NCI-H2171 (cell line): ENCODE measurements around the gene TRAPPC8.
A peak's percentile ranks its signal among the peaks of the same experiment; 100 is the strongest.
"Not testable (repeated sequence)": the region's sequence is repeated elsewhere in the genome, so short reads cannot be mapped to it uniquely, and the experiment has no call there.

Experiments used
- DNase-seq: peaks from one replicate; lab custom pipeline; 2025; lab: John Stamatoyannopoulos, UW

TRAPPC8 gene

DNA sequence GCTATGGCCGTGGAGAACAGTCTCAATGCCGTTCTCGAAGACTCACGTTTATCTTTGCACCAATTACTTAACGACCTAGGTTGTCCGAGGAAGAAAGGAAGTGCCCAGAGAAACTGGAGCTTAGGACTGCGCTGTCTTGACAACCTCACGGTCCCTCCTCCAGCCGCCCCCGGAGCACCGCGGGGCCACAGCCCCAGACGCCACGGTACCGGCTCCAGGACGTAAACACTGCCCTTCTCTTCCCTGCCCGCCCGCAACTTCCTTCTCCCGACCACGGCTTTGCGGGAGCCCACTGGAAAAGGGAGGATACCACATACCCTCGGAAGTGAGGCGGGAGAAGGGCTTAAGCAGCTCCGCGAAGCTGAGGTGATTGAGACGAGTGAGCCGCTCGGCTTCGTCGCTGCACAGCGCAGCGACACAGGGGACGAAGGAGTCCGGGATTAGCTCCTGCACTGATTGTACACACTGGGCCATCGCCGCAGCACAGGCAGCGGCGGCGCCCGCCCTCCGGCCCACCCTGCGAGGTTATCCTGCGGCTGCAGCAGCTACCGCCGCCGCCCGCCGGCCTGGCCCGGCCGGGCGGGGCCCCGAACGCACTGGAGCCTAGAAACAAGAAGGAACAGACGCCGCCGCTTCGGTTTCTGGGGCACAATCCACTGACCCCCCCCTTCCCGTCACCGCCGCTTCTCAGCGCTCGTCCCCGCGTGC, 483 bp downstream of the TRAPPC8 start:
- peak; percentile 24 for DNase-seq

DNA sequence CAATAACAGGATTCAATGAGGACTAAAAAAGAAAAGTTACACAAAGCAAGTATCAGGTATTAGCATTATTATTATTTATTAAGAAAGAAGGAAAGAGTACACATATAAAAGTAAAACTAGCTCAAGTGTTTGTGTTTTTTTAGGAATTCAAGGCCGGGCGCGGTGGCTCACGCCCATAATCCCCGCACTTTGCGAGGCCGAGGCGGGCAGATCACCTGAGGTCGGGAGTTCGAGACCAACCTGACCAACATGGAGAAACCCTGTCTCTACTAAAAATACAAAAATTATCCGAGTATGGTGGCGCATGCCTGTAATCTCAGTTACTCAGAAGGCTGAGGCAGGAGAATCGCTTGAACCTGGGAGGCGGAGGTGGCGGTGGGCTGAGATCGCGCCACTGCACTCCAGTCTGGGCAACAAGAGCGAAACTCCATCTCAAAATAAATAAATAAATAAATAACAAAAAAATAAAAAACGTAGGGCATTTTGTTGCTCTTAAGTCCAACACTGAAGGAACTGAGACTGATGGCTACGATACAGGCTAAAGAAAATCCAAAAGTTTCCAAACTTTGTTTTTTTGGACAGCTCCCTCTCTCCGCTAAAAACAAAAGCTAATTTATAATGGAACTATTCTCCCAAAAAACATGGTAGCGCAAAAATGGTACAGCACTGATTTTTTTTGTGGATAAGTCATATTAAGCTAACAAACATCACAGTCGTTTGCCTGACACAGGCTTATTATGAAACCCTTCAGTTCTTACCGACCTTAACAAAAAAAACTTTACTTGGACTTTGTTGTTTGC, 1.7 kb downstream of the TRAPPC8 start:
- no peak for DNase-seq

DNA sequence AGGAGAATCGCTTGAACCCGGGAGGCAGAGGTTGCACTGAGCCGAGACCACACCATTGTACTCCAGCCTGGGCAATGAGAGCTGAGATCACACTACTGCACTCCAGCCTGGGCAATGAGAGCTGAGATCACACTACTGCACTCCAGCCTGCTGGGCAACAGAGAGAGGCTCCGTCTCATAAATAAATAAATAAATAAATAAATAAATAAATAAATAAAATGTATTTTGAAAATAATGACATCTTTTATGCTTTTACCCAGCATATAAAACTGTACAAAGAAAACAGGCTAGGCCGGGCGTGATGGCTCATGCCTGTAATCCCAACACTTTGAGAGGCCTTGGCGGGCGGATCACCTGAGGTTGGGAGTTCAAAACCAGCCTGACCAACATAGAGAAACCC, 8.2 kb downstream of the TRAPPC8 start:
- not testable (repeated sequence) for DNase-seq

DNA sequence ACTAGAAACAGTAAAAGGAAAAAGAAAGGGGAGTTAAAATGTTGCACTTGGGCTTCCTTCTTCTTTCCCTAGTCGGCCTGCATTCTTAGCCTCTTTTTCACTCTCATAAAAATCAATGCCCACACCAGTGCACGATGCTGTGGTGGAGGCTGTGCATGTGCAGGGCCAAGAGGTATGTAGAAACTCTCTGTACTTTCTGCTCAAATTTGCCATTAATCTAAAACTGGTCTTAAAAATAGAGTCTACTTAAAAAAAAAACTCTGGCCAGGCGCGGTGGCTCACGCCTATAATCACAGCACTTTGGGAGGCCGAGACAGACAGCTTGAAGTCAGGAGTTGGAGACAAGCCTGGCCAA, 11.1 kb downstream of the TRAPPC8 start:
- DNase-seq, result no peak

DNA sequence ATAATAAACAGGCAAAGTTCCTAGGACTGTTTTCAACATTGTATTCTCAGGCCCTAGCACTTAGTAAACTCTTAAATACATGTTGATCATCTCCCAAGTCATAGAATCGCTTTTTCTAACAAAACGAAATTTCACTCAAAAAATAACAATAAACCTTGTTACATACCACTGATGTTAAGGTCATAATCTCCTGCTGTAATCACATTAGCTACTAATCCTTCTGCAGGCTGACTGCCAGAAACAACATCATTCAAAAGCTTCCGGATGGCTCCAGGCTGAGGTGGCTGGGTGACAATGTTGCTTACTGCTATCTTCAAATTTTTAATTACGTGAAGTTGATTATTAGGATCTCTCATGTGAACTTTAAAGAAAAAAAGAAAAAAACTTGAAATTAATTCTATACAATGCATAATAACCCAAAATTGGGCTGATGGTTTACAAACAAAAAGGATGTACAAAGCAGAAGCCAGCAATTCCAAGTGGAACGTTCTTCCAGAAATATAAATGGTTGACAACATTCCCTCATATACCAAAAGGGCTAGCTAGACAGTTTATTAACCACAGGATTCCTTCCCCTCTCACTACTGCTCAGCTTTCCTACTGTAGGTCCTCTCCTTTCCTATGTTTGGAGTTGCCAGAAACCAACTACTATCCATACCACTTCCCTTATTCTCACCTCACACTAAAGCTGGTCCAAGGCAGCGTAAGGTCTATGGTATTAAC, 11.6 kb downstream of the TRAPPC8 start:
- DNase-seq, result no peak

DNA sequence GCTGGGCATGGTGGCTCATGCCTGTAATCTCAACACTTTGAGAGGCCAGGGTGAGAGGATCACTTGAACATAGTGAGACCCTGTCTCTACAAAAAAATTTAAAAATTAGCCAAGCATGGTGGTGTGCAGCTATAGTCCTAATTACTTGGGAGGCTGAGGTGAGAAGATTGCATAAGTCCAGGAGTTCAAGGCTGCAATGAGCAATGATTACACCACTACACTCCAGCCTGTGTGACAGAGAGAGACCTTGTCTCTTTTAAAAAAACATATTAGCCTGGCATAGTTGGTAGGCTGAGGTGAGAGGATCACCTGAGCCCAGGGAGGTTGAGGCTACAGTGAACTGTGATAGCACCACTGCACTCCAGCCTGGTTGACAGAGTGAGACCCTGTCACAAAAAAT, 13.7 kb downstream of the TRAPPC8 start:
- no peak for DNase-seq

DNA sequence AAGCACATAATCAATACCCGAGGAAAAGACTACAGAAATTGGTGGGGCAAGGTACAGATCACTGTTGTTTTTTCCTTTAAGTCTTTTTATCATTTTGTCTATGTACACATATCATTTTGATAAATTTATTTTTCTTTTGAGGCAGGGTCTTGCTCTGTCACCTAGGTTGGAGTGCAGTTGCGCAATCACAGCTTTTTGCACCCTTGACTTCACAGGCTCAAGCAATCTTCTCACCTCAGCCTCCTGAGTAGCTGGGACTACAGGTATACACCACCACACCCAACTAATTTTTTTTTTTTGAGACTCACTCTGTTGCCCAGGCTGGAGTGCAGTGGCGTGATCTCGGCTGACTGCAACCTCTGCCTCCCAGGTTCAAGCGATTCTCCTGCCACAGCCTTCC, 15.9 kb downstream of the TRAPPC8 start:
- not testable (repeated sequence) for DNase-seq

DNA sequence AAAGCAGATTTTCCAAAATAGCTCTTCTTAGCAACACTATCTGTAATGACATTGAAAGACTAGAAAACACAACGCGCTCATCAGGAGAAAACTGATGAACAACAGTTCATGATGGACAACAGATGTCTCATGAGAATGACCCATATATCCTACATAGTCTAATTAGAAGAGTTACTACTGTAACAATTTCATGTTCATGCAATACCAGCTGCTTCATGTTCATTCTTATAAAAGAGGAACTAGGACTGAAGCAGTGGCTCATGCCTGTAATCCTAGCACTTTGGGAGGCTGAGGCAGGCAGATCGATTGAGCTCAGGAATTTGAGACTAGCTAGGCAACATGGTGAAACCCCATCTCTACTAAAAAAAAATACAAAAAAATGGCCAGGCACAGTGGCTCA, 22.7 kb downstream of the TRAPPC8 start:
- no peak for DNase-seq

DNA sequence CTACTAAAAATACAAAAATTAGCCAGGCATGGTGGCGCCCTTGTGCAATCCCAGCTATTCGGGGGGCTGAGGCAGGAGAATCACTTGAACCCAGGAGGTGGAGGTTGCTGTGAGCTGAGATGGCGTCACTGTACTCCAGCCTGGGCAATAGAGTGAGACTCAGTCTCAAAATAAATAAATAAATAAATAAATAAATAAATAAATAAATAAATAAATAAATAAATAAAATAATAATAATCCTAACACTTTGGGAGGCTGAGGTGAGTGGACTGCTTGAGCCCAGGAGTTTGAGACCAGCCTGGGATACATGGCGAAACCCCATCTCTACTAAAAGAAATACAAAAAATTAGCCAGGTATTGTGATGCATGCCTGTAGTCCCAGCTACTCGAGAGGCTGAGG, 23.6 kb downstream of the TRAPPC8 start:
- DNase-seq, result not testable (repeated sequence)

DNA sequence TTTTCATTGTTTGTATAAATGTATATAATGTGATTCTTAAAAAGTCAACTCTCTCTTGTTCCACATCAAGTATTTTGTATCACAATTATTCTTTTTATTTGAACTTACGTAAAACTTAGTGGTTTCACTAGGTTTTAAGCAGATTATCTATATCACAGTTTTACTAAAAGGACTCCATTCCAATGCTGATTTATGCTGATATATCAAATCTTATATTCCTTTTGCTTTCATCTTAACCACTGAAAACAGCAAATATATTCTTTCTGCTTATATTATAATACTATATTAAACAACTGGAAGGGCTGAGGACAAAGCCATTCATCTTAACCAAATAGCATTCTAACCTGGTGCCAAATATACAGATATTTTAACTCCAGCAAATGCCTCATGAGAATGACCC, 24.2 kb downstream of the TRAPPC8 start:
- DNase-seq, result no peak

DNA sequence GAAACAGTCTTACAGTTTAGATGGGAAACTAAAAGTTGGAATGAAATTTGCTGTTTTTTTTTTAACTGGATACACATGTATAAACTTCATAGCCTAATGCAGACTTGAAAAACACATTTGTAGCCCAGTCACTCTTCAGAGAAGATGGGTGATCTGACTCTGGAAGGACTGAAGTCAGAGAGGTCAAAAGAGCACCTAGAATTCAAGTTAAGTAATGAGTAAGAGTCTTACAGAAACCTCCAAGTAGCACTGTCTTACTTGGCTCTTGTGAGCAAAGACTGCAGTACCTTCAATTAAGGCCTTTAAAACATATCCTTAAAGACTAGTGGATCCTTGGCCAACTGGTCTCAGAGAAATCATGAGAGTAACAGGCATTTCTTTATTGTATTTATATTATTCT, 41.9 kb downstream of the TRAPPC8 start:
- no peak for DNase-seq

DNA sequence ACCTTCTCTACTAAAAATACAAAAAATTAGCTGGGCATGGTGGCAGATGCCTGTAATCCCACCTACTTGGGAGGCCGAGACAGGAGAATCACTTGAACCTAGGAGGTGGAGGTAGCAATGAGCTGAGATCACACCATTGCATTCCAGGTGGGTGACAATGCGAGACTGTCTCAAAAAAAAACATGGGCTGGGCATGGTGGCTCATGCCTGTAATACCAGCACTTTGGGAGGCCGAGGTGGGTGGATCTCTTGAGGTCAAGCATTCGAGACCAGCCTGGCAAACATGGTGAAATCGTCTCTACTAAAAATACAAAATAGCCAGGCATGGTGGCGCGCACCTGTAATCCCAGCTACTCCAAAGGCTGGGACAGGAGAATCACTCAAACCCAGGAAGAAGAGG, 43.2 kb downstream of the TRAPPC8 start:
- not testable (repeated sequence) for DNase-seq

DNA sequence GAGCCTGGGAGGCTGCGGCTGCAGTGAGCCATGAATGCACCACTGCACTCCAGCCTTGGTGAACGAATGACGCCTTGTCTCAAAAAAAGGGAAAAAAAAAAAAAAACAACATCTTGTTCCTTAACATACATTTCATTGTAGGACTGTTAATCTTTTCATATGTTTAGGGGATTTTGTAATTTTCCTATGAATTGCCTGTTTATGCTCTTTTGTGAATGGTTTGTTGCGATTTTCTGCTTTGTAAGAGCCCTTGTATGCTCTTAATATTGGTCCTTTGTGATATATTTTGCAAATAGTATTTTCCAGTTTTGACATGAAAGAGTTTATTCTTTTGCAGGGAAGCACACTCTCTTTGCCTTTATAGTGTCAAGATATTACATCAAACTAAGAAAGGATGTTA, 50.0 kb downstream of the TRAPPC8 start:
- DNase-seq, result no peak

DNA sequence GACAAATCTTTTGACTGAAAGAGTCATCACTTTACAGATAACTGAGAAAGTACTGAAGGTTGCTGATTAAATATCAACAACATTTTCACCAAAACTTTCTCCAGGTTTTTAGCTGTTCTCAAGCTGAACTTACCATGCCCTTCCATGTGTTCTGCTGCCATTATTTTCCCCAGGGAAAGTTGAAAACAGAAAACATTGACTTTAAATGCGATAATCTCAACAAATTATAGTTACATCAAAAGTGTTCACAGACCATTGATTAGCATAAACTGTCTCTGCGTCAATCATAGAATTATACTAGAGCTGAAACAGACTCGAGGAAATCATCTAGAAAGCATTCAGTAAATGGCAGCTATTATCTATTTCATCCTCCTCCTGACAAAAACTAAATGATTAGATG, 51.4 kb downstream of the TRAPPC8 start:
- no peak for DNase-seq

DNA sequence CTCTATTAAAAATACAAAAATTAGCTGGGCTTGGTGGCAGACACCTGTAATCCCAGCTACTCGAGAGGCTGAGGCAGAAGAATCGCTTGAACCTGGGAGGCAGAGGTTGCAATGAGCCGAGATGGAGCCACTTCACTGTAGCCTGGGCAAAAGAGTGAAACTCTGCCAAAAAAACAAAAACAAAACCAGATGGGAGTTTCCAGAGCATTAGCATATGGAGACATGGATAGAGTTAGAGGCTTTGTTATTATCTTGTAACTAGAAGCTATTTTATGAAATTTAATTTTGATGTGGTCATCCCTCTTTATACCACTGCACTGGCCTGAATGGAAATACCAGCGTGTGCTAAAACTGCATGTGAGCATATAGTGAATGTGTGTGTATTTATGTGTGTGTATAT, 58.9 kb downstream of the TRAPPC8 start:
- DNase-seq, result no peak

DNA sequence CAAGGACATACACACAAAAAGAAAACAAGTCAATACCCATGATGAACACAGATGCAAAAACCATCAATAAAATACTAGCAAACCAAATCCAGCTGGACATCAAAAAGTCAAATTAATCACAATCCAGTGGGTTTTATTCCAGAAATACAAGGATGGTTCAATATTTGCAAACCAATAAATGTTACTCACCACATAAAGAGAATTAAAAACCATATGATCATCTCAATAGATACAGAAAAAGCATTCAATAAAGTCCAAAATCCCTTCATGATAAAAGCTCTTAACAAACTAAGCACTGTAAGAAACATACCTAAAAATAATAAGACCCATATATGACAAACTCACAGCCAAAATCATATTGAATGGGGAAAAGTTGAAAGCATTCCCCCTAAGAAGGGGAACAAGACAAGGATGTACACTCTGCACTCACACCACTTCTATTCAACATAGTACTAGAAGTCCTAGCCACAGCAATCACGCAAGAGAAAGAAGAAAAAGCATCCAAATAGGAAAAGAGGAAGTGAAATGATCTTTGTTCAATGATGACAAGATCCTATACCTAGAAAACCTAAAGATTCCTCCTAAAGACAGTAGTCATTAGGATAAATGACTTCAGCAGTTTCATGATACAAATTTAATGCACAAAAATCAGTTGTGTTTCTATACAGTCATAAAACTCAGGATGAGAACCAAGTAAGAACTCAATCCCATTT, 62.6 kb downstream of the TRAPPC8 start:
- no peak for DNase-seq

DNA sequence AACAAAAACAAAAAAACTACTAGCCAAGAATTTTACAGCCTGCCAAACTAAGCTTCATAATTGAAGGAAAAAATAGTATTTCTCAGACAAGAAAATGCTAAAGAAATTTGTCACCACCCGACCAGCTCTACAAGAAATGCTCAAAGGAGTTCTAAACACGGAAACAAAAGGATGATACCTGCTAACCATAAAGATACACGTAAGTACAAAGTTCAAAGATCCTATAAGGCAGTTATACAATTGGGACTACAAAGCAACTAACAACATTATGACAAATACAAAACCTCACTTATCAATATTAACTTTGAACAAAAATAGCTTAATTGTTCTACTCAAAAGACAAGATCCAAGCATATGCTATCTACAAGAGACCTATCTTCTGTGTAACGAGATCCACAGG, 64.6 kb downstream of the TRAPPC8 start:
- no peak for DNase-seq

DNA sequence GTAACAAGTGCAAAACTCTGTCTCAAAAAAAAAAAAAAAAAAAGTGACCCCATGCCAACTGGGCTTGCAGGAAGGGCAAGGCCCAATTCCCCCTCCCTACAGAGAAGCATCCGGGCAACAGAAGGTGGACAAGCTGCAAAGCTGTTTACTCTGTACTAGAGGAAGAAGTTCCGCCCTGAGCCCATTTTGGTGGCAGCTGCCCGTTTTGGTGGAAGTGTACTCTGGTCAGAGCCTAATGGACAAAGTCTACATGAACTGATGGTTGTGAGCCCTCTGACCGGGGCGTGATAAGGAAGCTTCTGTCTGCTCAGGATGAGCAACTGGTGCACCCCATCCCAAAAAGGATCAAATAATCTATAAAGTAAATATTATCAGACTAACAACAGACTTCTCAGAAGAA, 65.0 kb downstream of the TRAPPC8 start:
- no peak for DNase-seq

DNA sequence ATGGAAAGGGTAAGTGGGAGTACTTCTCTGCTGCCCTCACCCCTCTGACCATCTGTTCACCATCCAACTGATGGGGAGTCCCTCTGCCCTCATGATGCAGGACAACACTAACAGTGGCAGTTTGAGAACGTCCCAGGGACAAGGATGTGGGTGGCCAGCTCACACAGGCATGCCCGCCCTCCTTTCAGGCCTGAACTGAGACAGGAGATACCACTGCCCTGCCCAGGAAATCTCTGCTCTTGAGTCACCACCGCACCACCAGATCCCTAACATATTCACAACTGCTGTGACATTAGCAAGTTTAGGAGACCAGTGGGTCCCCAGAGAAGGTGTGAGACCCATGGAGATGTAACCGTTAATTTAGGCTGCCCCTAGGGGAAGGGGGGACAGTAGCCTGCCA, 66.2 kb downstream of the TRAPPC8 start:
- no peak for DNase-seq

DNA sequence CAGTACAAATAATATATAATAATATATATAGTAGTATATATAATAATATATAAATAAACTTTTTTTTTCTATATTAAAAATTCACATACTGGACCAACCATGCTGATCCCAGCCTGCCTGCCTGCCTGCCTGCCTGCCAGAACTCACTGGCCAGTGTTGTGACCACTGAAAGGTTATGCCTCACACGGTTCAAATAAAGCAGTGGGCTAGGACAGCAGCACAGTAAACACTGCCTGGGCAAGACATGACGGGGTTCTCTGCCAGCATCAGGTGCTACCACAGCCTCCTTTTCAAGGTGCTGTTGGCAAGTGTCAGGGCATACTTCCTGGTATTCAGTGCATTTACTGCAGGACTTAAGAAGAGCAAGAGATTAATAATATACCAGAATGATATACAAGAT, 67.6 kb downstream of the TRAPPC8 start:
- no peak for DNase-seq

DNA sequence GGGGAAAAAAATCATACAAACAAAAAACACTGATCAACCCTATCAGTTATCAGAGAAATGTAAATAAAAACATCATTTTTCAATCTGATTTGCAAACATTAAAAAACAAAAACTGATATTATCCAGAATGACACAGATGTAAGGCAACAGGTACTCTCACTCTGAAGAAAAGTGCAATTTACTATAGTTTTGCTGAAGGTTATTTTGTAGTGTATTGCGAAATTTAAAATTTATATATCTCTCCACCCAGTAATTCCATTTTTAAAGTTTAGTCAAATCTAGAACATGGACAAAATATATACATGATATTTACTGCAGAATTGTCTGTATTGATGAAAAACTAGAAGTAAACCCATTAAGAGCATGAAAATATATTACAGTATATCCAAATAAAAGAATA, 79.8 kb downstream of the TRAPPC8 start:
- no peak for DNase-seq

DNA sequence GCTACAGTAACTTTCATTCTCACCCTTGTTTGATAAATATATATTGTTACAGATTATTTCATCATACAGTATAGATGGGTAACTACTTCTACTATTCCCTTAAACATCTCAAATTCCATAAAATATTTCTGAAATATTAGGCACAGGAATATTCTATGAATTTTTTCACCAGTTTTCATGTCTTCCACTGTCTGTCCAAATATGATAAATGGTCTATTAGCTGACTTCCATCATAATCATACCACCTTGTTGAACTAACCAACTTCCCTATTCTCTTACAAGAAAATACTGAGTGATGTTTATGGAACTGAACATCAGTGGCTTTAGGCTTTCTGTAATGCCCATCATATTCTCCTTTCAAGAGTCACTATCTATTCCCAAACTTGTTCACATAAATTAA, 82.4 kb downstream of the TRAPPC8 start:
- DNase-seq, result no peak
